OCI-LY7 (cell line): Measurements from ENCODE around the gene ZNF37A. TPM values are rescaled to one million over a fixed set of nuclear protein-coding genes. Genes with fewer than 3 reads are reported as not detected.

Experiments
- BruUV-seq: library from RNA; stranded (reverse); fragments of 400-500 nt; replicated peaks from 2 replicates; lab custom pipeline; 2021; lab: Mats Ljungman, UMichigan
- CTCF ChIA-PET: fragments of 300-600 bp; sonication (Branson Sonifier 250); formaldehyde crosslinking; loops from one replicate; lab custom pipeline; 2022; ENCODE audit warnings: antibody characterized with exemption; ENCODE audit not compliant: unreplicated experiment; lab: Charles Lee
- POLR2A ChIA-PET: fragments of 300-600 bp; sonication (Branson Sonifier 250); formaldehyde crosslinking; loops from one replicate; lab custom pipeline; 2022; ENCODE audit warnings: antibody characterized with exemption; lab: Charles Lee
- DNase-seq: peaks from one replicate; pipeline ENCODE4 v3.0.0-alpha.2; 2015; ENCODE audit warnings: low spot score
- H2AFZ ChIP-seq: fragments of 200-600 bp; sonication (generic), shearing (Covaris generic); 2 replicates; pipeline ENCODE4 v1.6.1; 2014; ENCODE audit warnings: mild to moderate bottlenecking, antibody characterized with exemption, low read length, moderate library complexity
- H3K27ac ChIP-seq: fragments of 200-600 bp; sonication (generic); 2 replicates; pipeline ENCODE4 v1.5.1; 2014; ENCODE audit warnings: mixed run types, low read depth, mild to moderate bottlenecking, moderate library complexity, low read length, inconsistent platforms; ENCODE audit not compliant: poor library complexity, severe bottlenecking
- H3K36me3 ChIP-seq: fragments of 200-600 bp; sonication (generic); 2 replicates; pipeline ENCODE4 v1.6.1; 2014; ENCODE audit warnings: mild to moderate bottlenecking, antibody characterized with exemption, low read length, moderate library complexity, mixed read lengths; ENCODE audit not compliant: insufficient read depth
- H3K4me1 ChIP-seq: fragments of 200-600 bp; sonication (generic); 2 replicates; pipeline ENCODE4 v1.5.1; 2014; ENCODE audit warnings: mild to moderate bottlenecking, low read length; ENCODE audit not compliant: insufficient read depth, poor library complexity, severe bottlenecking
- H3K4me2 ChIP-seq: fragments of 200-600 bp; sonication (generic); 2 replicates; pipeline ENCODE4 v1.6.1; 2014; ENCODE audit warnings: mild to moderate bottlenecking, low read length
- H3K4me3 ChIP-seq: fragments of 200-600 bp; sonication (generic); 2 replicates; pipeline ENCODE4 v1.5.1; 2014; ENCODE audit warnings: mild to moderate bottlenecking, low read depth, low read length; ENCODE audit not compliant: poor library complexity, severe bottlenecking
- H3K79me2 ChIP-seq: fragments of 200-600 bp; sonication (generic); 2 replicates; pipeline ENCODE4 v1.6.1; 2016; ENCODE audit warnings: low read depth, mild to moderate bottlenecking, low read length, moderate library complexity, mixed read lengths; ENCODE audit not compliant: insufficient read depth
- H3K9me2 ChIP-seq: fragments of 200-600 bp; sonication (generic); 2 replicates; pipeline ENCODE4 v1.6.1; 2016; ENCODE audit warnings: mild to moderate bottlenecking, low read length, mixed read lengths; ENCODE audit not compliant: insufficient read depth
- H3K9me3 ChIP-seq: fragments of 200-600 bp; sonication (generic); 2 replicates; pipeline ENCODE4 v1.6.1; 2014; ENCODE audit warnings: mild to moderate bottlenecking, mixed run types, low read length, mixed read lengths
- H4K20me1 ChIP-seq: fragments of 200-600 bp; sonication (generic); 2 replicates; pipeline ENCODE4 v1.6.1; 2014; ENCODE audit warnings: mild to moderate bottlenecking, antibody characterized with exemption, low read length, moderate library complexity, mixed read lengths; ENCODE audit not compliant: insufficient read depth
- CTCF ChIP-seq: fragments of 200-600 bp; sonication (generic); conservative IDR thresholded peaks from 2 replicates; pipeline ENCODE4 v1.5.1; 2014; ENCODE audit warnings: mild to moderate bottlenecking, antibody characterized with exemption, low read length, moderate library complexity, mixed read lengths
- EZH2phosphoT487 ChIP-seq: fragments of 200-600 bp; sonication (generic); IDR thresholded peaks from 2 replicates; pipeline ENCODE4 v1.6.1; 2018; ENCODE audit warnings: low read depth, borderline replicate concordance, mild to moderate bottlenecking, mixed run types, antibody characterized with exemption, low read length, moderate library complexity, mixed read lengths
- intact Hi-C: fragments of 100-400 bp; cut with micrococcal nuclease; formaldehyde crosslinking; loops from one replicate; pipeline ENCODE4 v1.10.0; 2022; ENCODE audit not compliant: unreplicated experiment
- total RNA-seq, 2 experiments: library from RNA; depleted of rRNA in 1 of 2; stranded (reverse); fragments of >200 nt in 1 of 2; shearing (Covaris generic) in 1 of 2; gene quantifications; 2 replicates each; pipeline ENCODE4 v1.2.3, GENCODE V29; 2014 to 2022

Gene ZNF37A
- total RNA-seq, 2 experiments from 2014 or later = 21.2 to 38.1 TPM

DNA sequence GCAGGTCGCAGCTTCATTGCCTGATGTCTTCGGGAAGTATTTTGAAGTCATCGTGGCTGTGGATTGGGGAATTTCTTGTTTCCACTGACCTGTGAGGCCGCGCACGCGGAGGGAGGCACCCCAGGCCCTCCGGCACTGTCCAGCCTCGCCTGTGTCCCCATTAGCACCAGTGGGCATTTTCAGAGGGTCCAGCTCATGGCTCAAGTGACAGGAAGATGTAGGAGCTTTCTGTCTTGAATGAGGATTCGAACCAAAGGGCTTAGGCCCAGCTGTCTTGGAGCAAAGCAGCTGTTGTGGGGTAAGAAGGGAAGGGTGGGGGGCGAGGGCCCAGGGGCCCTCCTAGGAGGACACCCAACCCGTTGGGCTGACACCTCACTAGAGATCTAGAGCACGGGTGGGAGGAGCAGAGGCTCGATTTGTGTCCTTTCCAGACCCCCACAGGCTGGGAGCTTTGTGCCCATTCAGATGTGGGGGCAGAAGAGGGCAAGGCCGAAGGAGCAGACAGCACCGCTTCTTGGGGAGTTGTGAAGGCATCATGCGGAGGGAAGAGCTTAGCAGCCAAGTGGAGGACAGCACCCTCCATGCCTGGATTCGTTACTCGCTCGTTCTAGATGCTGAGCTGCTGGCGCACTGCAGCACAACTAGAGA, 914 bp downstream of the ZNF37A start:
- ChIA-PET POLR2A (interaction anchor here (0.6 to 2.0 kb wide), 5 partner anchors 25 to 240 kb away, joined by 3 to 13 read pairs (median 3); no protein-coding TSS in a partner anchor), CTCF (interaction anchor here (0.6 kb wide), 1 partner anchor 118 kb away, joined by 3 read pairs; no protein-coding TSS in a partner anchor)
- peak overlapping the region; percentile 81 for H3K4me3 ChIP-seq
- peak; percentile 11 for DNase-seq
- H3K4me2 ChIP-seq = peak overlapping the region; percentile 99
- peak overlapping the region; percentile 28 for H3K27ac ChIP-seq
- H2AFZ ChIP-seq = peak overlapping the region; percentile 90; the same call in 1 of the 2 replicates
- H3K36me3 ChIP-seq = peaks cover 48% of the 10 kb centered on the region
- H3K79me2 ChIP-seq = peaks cover 11% of the 10 kb centered on the region; the same call in 1 of the 2 replicates
- no peaks in the 10 kb centered on the region for H3K9me2 ChIP-seq
- BruUV-seq = no TSS peak
- H3K9me3 ChIP-seq = peaks cover 7% of the 10 kb centered on the region; the same call in 1 of the 2 replicates
- no peaks in the 10 kb centered on the region for H4K20me1 ChIP-seq
- TF ChIP-seq EZH2phosphoT487 (no peak), CTCF (no peak)
- peaks cover 12% of the 10 kb centered on the region for H3K4me1 ChIP-seq
- intact Hi-C loops = loop anchor here (1.0 kb wide), 3 partner anchors 84 to 238 kb away; partner anchors contain the start of genes ZNF248 and ZNF25

GRCh38 chr10:38102880-38103279, 8.7 kb downstream of the ZNF37A start:
- Histone ChIP-seq H3K9me3 (peaks cover 17% of the 10 kb centered on the region; the same call in 1 of the 2 replicates), H3K9me2 (no peaks in the 10 kb centered on the region), H3K4me1 (peaks cover 8% of the 10 kb centered on the region), H3K36me3 (peaks cover 92% of the 10 kb centered on the region), H4K20me1 (no peaks in the 10 kb centered on the region), H2AFZ (no peak overlapping the region), H3K4me2 (no peak overlapping the region), H3K27ac (no peak overlapping the region), H3K4me3 (no peak overlapping the region), H3K79me2 (peaks cover 4% of the 10 kb centered on the region; the same call in 1 of the 2 replicates)
- ChIA-PET CTCF (no interaction called here), POLR2A (no interaction called here)
- DNase-seq = peak; percentile 11
- BruUV-seq = no TSS peak
- intact Hi-C loops = no loop called here
- no peak for TF ChIP-seq CTCF

- Histone ChIP-seq H3K4me3 (no peak overlapping the region), H3K4me2 (no peak overlapping the region), H3K4me1 (peaks cover 8% of the 10 kb centered on the region), H3K36me3 (peaks cover 83% of the 10 kb centered on the region), H2AFZ (no peak overlapping the region), H3K79me2 (peaks cover 4% of the 10 kb centered on the region; the same call in 1 of the 2 replicates), H3K9me3 (peaks cover 17% of the 10 kb centered on the region; the same call in 1 of the 2 replicates), H3K9me2 (no peaks in the 10 kb centered on the region), H3K27ac (no peak overlapping the region), H4K20me1 (no peaks in the 10 kb centered on the region)
- peak; percentile 26 for DNase-seq
- TF ChIP-seq CTCF = no peak
- no peak for TF ChIP-seq EZH2phosphoT487
- intact Hi-C loops = no loop called here
- ChIA-PET POLR2A (interaction anchor here (0.6 kb wide), 1 partner anchor 18 kb away, joined by 3 read pairs; no protein-coding TSS in a partner anchor), CTCF (no interaction called here)
- BruUV-seq = no TSS peak
These were observed 9.6 kb downstream of the ZNF37A start for GRCh38 chr10:38103756-38104155.
